ENCODE results near the gene SLC4A7.
"Not testable (repeated sequence)": the region's sequence is repeated elsewhere in the genome, so short reads cannot be mapped to it uniquely, and the experiment has no call there.

SLC4A7 gene

GRCh38 chr3:27451842-27452241 is 32.3 kb downstream of the SLC4A7 start:
- TF ChIP-seq ZFX (IDR thresholded peaks at IDR 0.05) (no peak), CTCF (conservative IDR thresholded peaks at IDR 0.05) (no peak)
- no peak overlapping the region for H3K27ac ChIP-seq

GRCh38 chr3:27451251-27451650 is 32.9 kb downstream of the SLC4A7 start:
- no peak overlapping the region for H3K27ac ChIP-seq
- TF ChIP-seq CTCF (conservative IDR thresholded peaks at IDR 0.05) (no peak), ZFX (IDR thresholded peaks at IDR 0.05) (no peak)

- TF ChIP-seq CTCF (conservative IDR thresholded peaks at IDR 0.05) (no peak), ZFX (IDR thresholded peaks at IDR 0.05) (no peak)
- no peak overlapping the region for H3K27ac ChIP-seq
Measured at GRCh38 chr3:27449530-27450150, 34.5 kb downstream of the SLC4A7 start.

GRCh38 chr3:27442995-27443394 is 41.2 kb downstream of the SLC4A7 start:
- H3K27ac ChIP-seq: not testable (repeated sequence)

- not testable (repeated sequence) for H3K27ac ChIP-seq
Measured at GRCh38 chr3:27438352-27438751, 45.8 kb downstream of the SLC4A7 start.

GRCh38 chr3:27431116-27431515 is 53.1 kb downstream of the SLC4A7 start:
- no peak for TF ChIP-seq CTCF (conservative IDR thresholded peaks at IDR 0.05)
- no peak for TF ChIP-seq ZFX (IDR thresholded peaks at IDR 0.05)
- H3K27ac ChIP-seq: no peak overlapping the region

- no peak for TF ChIP-seq CTCF (conservative IDR thresholded peaks at IDR 0.05)
- TF ChIP-seq ZFX (IDR thresholded peaks at IDR 0.05): no peak
- no peak overlapping the region for H3K27ac ChIP-seq
Measured at GRCh38 chr3:27429909-27430308, 54.3 kb downstream of the SLC4A7 start.

- TF ChIP-seq ZFX (IDR thresholded peaks at IDR 0.05) (no peak), CTCF (conservative IDR thresholded peaks at IDR 0.05) (no peak)
- H3K27ac ChIP-seq: no peak overlapping the region
Measured at GRCh38 chr3:27428446-27428845, 55.7 kb downstream of the SLC4A7 start.

Measured in C4-2B (cell line).